Measurements from ENCODE around the gene EXTL2.
"Not testable (repeated sequence)": the region's sequence is repeated elsewhere in the genome, so short reads cannot be mapped to it uniquely, and the experiment has no call there.

The EXTL2 gene, protein sequence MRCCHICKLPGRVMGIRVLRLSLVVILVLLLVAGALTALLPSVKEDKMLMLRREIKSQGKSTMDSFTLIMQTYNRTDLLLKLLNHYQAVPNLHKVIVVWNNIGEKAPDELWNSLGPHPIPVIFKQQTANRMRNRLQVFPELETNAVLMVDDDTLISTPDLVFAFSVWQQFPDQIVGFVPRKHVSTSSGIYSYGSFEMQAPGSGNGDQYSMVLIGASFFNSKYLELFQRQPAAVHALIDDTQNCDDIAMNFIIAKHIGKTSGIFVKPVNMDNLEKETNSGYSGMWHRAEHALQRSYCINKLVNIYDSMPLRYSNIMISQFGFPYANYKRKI

DNA sequence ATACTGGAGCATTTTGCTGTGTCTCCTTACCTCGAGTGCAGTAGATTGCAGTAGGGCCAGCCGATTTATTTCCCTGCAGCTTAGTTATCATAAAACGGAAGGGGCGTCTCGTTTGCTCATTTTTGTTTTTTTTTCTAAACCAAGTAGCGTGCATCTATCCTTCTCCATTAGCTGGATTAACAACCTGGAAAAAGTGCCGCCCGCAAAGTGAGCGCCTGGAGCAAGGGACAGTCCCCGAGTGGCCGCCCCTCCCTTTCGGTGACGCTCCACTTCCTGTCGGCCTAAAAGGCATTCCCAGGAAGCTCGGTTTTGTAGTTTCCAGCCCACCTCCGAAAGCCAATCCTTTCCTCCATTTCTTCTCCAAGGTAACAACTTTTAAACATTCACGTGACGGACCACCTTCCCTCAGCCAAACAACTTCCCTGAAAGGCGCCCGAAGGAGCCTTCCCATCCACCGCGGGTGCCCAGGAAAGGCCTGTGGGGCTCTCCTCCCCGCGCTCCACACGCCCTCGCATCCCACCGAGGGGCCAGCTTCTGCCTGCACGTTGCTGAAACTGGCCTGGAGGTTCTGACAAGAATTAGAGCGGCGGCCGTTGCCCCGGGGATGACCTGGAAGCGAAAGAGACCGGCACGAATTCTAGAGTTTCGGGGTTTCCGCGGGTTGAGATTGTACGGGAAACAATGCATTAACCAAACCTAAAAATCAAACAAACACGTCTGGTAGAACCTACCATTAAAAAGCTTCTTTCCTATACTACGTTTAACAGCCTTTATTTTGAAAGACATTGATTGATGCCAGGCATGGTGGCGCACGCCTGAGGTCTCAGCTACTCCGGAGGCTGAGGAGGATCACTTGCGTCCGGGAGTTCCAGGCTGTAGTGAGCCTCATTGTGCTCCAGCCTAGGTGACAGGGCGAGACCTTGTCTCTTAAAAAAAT is at the start of gene EXTL2:
TSS of gene EXTL2 (minus strand) at position 240 of the 937 bp plus-strand sequence. CDS start 6,085 bp downstream, outside the sequence.
- DNase-seq = peak; percentile 91

DNA sequence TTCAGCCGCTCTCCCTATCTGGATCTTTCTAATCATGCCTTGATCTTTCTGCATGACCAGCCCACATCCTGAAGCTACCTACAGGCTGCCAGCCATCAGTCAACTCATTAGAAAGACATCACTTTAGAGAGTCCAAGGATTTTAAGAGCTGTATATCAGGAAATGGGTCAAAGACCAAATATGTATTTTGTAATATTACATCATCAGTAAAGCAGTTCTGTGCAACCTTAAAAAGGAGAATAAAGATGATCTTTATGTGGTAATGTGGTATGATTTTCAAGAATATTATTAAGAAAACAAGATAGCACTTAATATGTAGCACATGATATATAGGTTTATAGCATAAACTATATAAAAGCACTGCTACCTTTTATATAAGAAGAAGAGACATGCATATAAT is 48.9 kb upstream of the EXTL2 start:
- DNase-seq = no peak

DNA sequence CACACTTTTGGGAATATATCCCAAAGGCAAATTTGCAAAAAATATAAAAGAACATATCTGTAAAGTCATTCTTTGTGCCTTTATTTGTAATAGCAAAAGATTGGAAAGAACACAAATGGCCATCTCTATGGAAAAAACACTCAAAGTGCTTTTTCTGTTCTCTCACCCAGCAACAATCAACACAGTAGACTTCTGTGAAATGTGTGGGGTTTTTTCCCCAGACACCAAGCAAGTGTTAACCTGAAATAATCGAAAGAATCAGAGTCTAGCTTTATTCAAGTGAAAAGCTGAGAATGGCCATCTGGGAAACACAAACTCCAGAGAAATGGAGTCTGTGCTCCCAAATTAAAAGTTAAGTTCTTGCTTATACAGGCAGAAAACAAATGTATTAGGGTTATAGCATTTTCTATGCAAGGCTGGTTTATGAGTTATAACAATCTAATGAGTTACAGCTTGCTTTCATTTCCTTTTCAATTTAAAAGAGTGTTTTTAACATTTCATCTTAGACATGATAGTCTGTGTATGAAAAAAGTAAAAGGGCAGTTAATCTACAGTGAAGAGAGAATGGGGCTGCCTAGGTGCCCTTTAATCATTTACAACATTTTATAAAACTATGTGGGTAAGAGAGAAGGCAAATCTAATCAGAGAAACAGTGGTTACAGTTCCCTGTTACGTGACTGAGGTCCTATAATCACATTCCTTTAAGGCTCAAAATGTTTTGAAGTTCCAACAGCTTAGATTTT is 47.8 kb upstream of the EXTL2 start:
- DNase-seq = no peak

DNA sequence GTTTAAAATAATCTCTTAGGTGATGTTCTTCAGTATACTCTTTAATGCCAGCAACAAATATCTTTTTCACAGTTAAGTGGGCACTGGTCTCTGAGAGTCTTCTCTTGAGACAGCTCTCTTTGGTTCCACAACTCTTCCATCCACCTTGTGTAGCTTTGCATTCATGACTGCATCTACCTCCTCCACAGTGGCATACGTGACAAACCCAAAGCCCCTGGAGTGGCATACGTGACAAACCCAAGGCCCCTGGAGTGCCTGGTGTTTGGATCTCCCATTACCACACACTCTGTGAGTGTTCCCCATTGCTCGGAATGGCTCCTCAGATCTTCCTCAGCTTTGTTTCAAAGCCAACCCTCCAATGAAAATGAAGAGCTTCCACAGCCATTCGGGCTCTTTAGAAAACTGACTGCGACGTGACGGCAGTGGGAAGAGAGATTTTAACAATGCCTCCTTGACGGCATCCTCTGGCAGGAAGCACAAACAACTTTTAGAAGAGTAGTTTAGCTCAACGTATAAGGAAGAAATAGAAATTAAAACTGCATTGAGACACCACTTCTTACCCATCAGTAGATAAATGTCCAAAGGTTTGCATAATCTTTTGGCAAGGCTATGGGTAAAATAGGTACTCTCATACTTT is 47.1 kb upstream of the EXTL2 start:
- no peak for DNase-seq

DNA sequence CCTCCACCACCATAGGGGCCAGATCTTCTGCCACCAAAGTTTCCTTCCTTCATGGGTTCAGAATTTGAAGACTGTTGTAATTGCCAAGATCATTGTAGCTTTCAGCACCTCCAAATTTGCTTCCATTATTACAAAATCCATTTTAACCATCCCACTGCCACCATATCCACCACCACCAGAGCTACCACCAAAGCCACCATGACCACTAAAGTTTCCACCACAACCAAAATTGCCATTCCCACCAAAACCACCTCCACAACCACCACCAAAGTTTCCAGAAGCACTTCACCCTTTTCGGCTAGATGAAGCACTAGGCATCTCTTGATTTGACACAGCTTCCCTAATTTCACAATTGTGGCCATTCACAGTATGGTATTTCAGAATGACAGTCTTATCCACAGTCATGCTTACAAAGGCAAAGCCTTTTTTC is 46.5 kb upstream of the EXTL2 start:
- no peak for DNase-seq

DNA sequence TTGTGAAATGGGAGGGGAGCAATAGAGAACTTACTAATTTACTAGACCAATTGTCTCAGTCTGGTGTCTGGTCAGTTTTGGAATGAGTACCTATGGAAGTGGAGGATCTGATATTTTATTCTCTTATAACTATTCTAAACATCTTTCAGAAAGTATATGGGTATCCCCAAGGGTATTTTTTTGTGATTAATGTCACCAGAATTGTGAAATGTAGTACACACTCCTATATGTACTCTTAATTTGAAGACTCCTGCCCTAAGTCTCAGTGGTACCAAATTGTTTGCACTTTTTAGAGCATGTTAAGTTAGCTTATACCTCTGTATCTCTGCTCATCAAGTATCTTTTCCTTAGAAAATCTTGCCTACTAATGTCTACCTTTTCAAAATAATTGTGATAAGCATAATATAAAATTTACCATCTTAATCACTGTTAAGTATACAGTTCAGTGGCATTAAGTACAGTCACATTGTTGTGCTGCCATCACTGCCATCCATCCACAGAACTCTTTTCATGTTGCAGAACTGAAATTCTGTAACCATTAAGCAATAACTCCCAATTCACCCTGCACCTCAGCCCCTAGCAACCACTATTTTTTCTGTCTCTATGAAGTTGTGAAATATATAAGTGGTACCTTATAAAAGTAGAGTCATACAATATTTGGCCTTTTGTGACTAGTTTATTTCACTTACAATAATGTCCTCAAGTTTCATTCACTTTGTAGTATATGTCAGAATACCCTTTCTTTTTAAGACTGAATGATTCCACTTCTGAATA is 41.7 kb upstream of the EXTL2 start:
- DNase-seq = no peak

DNA sequence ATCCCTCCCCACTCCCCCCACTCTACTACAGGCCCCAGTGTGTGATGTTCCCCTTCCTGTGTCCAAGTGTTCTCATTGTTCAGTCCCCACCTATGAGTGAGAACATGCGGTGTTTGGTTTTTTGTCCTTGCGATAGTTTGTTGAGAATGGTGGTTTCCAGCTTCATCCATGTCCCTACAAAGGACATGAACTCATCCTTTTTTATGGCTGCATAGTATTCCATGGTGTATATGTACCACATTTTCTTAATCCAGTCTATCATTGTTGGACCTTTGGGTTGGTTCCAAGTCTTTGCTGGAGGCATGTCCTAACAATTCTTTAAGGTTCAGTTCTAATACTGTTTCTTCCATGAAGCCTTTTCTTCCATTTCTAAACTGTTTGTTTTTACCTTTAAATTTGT is 38.9 kb upstream of the EXTL2 start:
- DNase-seq = not testable (repeated sequence)

DNA sequence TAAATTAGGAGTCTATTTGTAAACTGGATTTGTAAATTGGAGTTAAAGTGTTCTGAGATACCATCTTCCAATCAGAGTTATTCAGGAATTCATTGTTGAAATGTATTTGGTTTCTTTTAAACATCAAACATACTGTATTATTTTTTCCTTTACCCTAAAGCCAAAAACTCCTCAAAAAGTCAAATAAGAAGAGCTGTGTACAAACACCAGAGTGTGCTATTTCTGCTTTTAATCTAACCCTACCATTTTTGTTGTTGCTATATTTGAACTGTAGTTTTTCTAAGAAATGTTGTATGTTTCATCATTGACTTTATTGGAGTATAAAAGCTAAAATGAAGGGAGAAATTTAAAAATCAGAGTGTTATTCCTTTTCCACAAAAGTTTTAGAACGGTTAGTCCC is 37.1 kb upstream of the EXTL2 start:
- no peak for DNase-seq

DNA sequence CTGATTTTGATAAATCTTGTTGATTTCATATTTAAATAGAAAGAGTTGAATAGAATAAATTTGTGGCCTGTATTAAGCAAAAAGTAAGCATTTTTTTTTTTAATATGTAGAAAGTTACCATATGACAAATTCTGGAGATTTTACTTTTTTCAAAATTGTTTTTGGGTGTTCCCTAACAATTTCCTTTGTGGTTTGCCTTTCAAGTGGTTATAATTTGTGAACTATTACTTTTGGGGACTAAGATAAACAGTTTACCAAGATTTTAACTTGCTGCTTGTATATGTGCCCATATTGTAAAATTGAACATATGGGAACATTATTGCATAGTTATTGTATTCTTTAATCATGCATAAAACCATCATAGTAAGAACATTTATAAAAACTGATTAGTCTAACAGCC is 35.9 kb upstream of the EXTL2 start:
- no peak for DNase-seq

DNA sequence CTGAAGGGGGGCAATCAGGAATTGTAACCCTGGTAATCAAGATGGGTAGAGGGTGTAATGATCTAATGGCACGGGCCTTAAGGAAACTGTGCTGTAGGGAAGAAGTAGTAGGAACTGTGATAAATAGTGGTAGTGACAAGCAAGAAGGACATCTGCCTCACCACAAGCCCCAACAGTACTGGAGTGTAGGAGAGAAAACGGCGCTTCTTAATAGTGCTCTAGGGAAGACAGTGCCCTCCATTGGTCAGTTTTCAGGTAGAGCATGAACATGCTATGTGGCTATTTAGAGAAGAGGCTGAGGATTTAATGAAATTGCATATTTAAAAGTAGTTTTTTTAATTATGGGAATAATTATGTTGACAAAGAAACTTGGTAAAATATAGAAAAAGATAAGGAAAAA is 33.5 kb upstream of the EXTL2 start:
- DNase-seq = no peak

DNA sequence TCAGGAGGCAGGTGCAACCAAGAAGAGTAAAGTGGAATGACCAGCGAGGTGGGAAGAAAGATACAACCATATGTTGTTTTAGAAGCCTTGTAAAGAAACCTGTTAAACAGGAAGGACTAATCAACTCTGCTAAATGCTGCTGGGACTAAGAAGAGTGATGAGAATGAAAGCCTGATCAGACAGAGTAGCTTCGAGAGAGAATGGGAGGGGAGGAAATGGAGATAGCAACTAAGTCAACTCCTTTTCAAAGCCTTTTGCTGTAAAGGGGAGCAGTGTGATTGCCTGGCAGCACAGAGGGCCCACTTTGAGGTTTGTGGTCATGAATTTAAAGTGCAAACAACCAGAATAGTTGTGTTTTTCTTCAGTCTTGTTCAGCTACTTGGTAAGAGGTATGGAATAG is 32.6 kb upstream of the EXTL2 start:
- no peak for DNase-seq

DNA sequence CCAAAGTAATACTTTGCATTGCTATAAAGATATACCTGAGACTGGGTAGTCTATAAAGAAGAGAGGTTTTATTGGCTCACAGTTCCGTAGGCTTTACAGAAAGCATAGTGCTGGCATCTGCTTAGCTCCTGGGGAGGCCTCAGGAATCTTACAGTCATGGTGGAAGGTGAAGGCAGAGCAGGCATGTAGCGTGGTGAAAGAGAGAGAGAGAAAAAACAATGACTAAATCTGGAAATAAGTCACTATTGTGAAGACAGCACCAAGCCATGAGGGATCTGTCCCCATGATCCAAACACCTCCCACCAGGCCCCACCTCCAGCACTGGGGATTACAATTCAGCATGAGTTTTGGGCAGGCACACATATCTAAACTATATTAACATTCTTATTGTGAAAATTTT is 31.6 kb upstream of the EXTL2 start:
- no peak for DNase-seq

DNA sequence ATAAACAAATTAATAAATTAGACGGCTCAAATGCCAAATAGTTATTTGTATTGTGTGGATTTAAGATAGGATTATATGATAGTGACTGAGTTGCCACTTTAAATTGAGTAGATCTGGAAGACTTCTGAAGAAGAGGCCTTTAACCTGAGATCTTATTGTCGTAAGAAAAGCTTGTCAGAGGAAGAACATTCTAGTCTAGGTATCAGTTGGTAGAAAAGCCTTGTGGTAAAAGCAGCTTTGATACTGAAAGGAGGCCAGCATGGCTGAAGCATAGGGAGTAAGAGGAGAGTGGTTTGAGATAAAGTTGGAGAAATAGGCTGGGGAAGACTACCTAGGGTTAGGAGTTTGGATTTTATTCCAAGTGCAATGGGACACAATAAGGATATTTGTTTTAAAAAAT is 30.3 kb upstream of the EXTL2 start:
- no peak for DNase-seq

DNA sequence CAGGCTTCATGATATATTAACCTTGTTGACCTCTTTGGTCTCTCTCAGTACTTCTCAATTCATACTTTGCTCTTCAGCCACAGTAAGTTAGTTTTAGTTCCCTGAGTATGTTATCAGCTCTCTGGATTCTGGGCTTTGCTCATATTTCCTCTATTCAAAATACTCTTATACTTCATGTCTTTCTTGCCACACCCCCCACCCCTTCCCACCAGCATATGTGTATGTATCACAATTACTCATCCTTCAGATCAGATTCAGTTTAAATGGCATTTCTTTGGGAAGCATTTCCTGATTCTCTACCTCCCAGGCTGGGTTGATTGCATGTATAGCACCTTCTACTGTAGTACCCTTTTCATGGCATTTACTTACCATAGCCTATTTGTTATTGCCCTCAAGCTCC is 29.6 kb upstream of the EXTL2 start:
- no peak for DNase-seq

DNA sequence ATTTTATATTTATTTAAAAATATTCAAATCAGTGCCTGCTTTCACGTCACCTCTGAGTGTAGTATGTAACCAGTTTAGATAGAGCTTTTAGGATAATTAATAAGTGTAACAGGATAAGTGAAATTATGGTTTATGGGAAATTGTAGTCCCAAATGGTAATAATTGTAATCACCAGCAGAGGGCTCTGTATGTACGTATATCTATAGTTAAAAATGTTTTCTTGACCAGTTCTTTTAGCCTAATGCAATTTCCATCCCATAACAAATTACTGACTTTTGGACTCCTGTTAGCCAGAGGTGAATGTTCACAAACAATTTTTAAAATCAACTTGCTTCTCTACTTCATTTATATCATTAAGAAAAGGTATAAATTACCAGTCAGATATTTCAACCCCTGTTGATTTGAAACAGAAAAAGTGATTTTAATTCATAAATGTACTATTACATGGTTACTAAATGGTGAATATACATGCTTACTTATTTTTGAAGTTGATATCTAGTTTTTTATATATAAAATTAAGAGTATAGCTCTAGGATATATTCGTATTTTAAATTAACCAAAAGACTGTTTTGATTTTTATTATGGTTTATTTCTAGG is 26.6 kb upstream of the EXTL2 start:
- DNase-seq = no peak

DNA sequence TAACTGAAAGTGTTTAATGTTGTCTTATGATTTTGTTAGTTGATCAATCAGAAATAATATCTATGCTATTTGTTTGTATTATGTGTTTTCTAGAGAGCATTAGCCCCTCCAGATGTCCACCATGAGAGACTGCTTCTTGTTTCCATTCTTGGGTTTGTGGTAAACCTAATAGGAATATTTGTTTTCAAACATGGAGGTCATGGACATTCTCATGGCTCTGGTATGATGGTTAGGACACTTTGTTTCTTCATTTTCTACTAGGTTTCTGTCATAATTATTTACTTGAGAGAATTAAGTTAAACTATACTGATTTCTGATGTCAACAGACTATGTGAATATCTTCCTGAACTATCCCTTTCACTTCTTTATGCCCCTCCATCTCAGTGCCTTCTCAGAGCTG is 17.4 kb upstream of the EXTL2 start:
- DNase-seq = no peak

DNA sequence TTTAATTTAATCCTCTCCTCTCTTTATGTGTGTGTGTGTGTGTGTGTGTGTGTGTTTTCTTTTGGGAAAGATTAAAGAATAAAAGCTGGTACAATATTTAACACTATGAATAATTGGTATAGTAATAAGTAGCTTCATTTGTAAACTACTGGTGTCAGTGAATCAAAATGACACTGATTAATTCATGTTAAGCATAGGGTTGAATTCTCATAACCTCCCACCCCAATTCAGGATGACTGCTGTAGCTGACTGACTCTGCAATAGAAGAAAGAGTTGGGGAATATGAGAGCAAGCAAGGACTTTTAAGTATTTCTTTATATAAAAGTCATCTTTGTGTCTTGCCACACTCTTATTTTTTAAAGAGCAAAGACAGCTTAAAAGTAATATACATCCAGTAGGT is 14.4 kb upstream of the EXTL2 start:
- DNase-seq = no peak

DNA sequence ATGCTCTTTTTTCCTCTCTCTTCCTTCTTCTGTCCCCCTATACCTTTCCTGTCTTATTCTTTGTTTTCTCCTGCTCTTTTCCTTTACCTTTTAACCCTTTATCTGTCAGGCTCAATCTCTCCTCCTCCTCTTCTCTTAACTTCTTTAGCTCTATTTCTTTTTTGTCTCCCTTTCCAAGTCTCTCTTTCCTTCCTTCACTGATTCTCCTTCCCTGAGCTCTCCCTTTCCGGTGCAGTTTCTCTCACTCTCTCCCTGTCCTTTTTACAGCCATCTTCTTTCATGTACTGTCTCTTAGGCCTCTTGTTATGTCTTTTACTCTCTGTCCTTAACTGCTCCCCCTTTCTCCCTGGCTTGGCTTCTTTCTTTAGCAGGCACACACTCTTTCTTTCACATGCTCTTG is 13.2 kb upstream of the EXTL2 start:
- DNase-seq = no peak

DNA sequence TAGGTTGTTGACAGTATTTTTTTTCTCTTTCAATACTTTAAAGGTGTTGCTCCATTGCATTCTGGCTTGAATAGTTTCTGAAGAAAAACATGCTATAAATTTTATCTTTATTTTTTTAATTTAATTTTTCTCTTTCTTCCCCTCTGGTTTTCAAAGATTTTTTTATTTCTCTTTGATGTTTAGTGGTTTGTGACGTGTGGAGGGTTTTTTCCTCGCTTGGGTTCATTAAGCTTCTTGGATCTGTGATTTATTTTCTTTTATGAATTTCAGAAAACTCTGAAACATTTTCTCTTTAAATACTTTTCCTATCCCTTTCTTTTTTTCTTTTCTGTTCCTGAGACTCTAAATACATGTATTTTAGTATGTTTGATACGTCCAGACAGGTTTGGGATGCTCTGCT is 10.5 kb upstream of the EXTL2 start:
- DNase-seq = no peak

DNA sequence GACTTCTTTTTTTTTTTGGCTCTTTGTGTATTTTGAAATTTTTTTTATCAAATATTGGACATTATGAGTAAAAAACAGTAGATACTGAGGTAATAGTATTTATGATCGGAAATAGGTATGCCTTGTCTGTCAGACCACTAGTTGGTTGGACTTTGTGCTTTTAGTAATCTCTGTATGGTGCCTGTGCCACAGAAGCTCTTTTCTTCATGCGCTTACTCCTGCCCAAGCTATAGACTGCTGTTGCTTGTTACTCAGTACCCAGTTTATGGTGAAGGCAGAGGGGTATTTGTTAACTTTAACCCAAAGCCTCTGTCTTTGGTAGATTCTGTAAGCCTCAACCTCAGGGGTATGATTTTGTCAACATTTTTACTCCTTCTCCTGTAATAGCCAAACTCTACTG is 9.9 kb upstream of the EXTL2 start:
- no peak for DNase-seq

DNA sequence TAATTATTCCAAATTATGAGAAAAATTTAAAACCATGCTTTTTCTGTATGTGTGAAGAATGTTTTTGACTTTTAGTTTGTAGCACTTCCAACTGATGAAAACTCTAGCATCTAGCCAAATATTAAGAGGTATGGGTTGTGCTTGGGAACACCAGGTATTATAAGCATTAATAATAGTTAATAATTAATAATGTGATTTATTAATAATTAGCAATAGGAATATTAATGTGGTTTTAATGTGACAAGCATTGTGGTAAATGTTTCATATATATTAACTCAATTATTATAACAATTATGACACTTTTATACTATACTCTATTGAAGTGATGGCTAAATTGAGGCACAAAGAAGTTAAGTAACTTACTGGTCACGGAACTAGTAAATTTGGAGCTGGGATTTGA is 9.1 kb upstream of the EXTL2 start:
- no peak for DNase-seq

DNA sequence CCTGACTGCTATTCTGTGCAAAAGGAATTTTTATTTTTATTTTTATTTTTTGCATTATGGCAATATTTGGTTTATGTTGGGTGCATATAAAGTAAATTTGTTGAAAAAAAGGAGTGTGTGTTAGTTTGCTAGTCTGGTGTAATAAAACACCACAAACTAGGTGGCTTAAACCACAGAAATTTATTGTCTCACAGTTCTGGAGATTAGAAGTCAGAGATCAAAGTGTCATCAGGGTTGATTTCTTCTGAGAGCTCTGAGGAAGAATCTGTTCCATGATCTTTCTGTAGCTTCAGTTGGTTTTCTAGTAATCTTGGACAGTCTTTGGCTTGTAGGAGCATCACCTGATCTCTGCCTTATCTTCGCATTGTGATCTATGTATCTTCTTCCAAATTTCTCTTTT is 7.7 kb upstream of the EXTL2 start:
- DNase-seq = no peak

All from left hindlimb (tissue), 1 donor.